ENCODE measurements around the gene UCN2.

- TF ChIP-seq CTCF (IDR thresholded peaks at IDR 0.05; ENCODE audit: low read depth, low read length, poor library complexity, severe bottlenecking) = no peak
- no peak for TF ChIP-seq EZH2phosphoT487 (IDR thresholded peaks at IDR 0.05; ENCODE audit: borderline replicate concordance, low read length)
These were observed 2.2 kb upstream of the UCN2 start for GRCh38 chr3:48565591-48566400.
